Adipose tissue (tissue), 3 donors: ENCODE measurements around the gene MRPL34. TPM values are rescaled to one million over a fixed set of nuclear protein-coding genes. Genes with fewer than 3 reads are reported as not detected.

ENCODE experiments used
- H3K27ac ChIP-seq: one replicate; pipeline ENCODE4 v1.5.1; 2013; ENCODE audit warnings: low read depth, low read length
- WGBS, 3 donors: extraction: QIAGEN DNeasy Blood & Tissue Kit; methylation state at CpG; one replicate each; pipeline ENCODE4 v1.1.7; 2013; 5-methylcytosine and 5-hydroxymethylcytosine counted together
- polyA plus RNA-seq, 3 donors: library from polyadenylated mRNA; stranded (reverse); fragments of 200-250 nt; gene quantifications; one replicate each; pipeline ENCODE4 v1.2.3, GENCODE V29; 2013
- donor health status: healthy with polysubstance abuse.
- donor health status: Bipolar disorder and iron deficiency.
- donor health status: healthy.

Gene MRPL34
- polyA plus RNA-seq, 3 donors: 97.5 to 156 (median 101) TPM

- 60 to 69% (median 69%) methylated on average over 12 of the region's 12 CpGs for WGBS, 3 donors
- no peak overlapping the region for H3K27ac ChIP-seq
Observed at GRCh38 chr19:17304386-17305215, 1.1 kb upstream of the MRPL34 start.

- 1 to 2% (median 1%) methylated on average over 7 of the region's 7 CpGs for WGBS, 3 donors
- H3K27ac ChIP-seq: no peak overlapping the region
Observed at GRCh38 chr19:17305216-17305516, 506 bp upstream of the MRPL34 start.

GRCh38 chr19:17306285-17306714 lies 628 bp downstream of the MRPL34 start:
- no peak overlapping the region for H3K27ac ChIP-seq
- 7 to 10% (median 10%) methylated on average over 28 of the region's 28 CpGs for WGBS, 3 donors

- 83 to 89% (median 84%) methylated on average over 8 of the region's 8 CpGs for WGBS, 3 donors
- no peak overlapping the region for H3K27ac ChIP-seq
Observed at GRCh38 chr19:17307876-17308377, 2.3 kb downstream of the MRPL34 start.

- 0 to 1% (median 0%) methylated on average over 46 of the region's 46 CpGs for whole genome bisulfite sequencing, 3 donors
- H3K27ac ChIP-seq: no peak within 1 kb of the TSS
Observed at GRCh38 chr19:17309198-17309964, 3.7 kb downstream of the MRPL34 start, which contains the start of gene DDA1. DDA1 (plus strand) TSS chr19:17309563; CDS start chr19:17309655, 92 bp downstream.

GRCh38 chr19:17309965-17310461 lies 4.3 kb downstream of the MRPL34 start:
- no peak overlapping the region for H3K27ac ChIP-seq
- WGBS, 3 donors: 5 to 11% (median 7%) methylated on average over 21 to 23 of the region's 23 CpGs

GRCh38 chr19:17311455-17312188 lies 6.0 kb downstream of the MRPL34 start:
- 70 to 84% (median 81%) methylated on average over 11 of the region's 11 CpGs for WGBS, 3 donors
- no peak overlapping the region for H3K27ac ChIP-seq

- 81 to 88% (median 82%) methylated on average over 19 to 20 of the region's 20 CpGs for WGBS, 3 donors
- no peak overlapping the region for H3K27ac ChIP-seq
Observed at GRCh38 chr19:17312189-17313113, 6.8 kb downstream of the MRPL34 start.

GRCh38 chr19:17314007-17314593 lies 8.4 kb downstream of the MRPL34 start:
- no peak overlapping the region for H3K27ac ChIP-seq
- 85 to 94% (median 87%) methylated on average over 19 of the region's 19 CpGs for WGBS, 3 donors

GRCh38 chr19:17318966-17319365 lies 13.3 kb downstream of the MRPL34 start:
- WGBS, 3 donors: 68 to 82% (median 75%) methylated on average over 6 of the region's 6 CpGs
- no peak overlapping the region for H3K27ac ChIP-seq

- H3K27ac ChIP-seq: no peak overlapping the region
- 91 to 95% (median 91%) methylated on average over 37 to 40 of the region's 40 CpGs for WGBS, 3 donors
Observed at GRCh38 chr19:17319473-17320238, 14.0 kb downstream of the MRPL34 start.

- no peak overlapping the region for H3K27ac ChIP-seq
- whole genome bisulfite sequencing, 3 donors: 82 to 92% (median 86%) methylated on average over 11 of the region's 11 CpGs
Observed at GRCh38 chr19:17320435-17320834, 14.8 kb downstream of the MRPL34 start.

- H3K27ac ChIP-seq: no peak overlapping the region
- 84 to 89% (median 86%) methylated on average over 19 of the region's 19 CpGs for WGBS, 3 donors
Observed at GRCh38 chr19:17321655-17322489, 16.2 kb downstream of the MRPL34 start.

GRCh38 chr19:17322854-17323253 lies 17.2 kb downstream of the MRPL34 start:
- H3K27ac ChIP-seq: no peak overlapping the region
- WGBS, 3 donors: 67 to 79% (median 74%) methylated on average over 10 of the region's 10 CpGs

- 24 to 41% (median 35%) methylated on average over 36 to 56 of the region's 56 CpGs for WGBS, 3 donors
- H3K27ac ChIP-seq: no peak overlapping the region
Observed at GRCh38 chr19:17323300-17323963, 17.8 kb downstream of the MRPL34 start.
